ENCODE results near the gene CD84.

CD84 gene

GRCh38 chr1:160615660-160616059 is 36.4 kb upstream of the CD84 start:
- TF ChIP-seq CTCF (IDR thresholded peaks at IDR 0.05): no peak

- no peak for TF ChIP-seq CTCF (IDR thresholded peaks at IDR 0.05)
Measured at GRCh38 chr1:160614410-160614809, 35.1 kb upstream of the CD84 start.

GRCh38 chr1:160612613-160613218 is 33.4 kb upstream of the CD84 start:
- TF ChIP-seq CTCF (IDR thresholded peaks at IDR 0.05): no peak

- TF ChIP-seq CTCF (IDR thresholded peaks at IDR 0.05): no peak
Measured at GRCh38 chr1:160610569-160611242, 31.4 kb upstream of the CD84 start.

GRCh38 chr1:160608941-160609340 is 29.6 kb upstream of the CD84 start:
- no peak for TF ChIP-seq CTCF (IDR thresholded peaks at IDR 0.05)

GRCh38 chr1:160608514-160608913 is 29.2 kb upstream of the CD84 start:
- no peak for TF ChIP-seq CTCF (IDR thresholded peaks at IDR 0.05)

GRCh38 chr1:160608057-160608456 is 28.8 kb upstream of the CD84 start:
- no peak for TF ChIP-seq CTCF (IDR thresholded peaks at IDR 0.05)
